IPS-20b (cell line): ENCODE data around the gene GFOD1.
"Not testable (repeated sequence)": the region's sequence is repeated elsewhere in the genome, so short reads cannot be mapped to it uniquely, and the experiment has no call there.

Source experiments
- H3K27ac ChIP-seq: one replicate; pipeline ENCODE4 v1.5.1; 2013; ENCODE audit warnings: low read length
- H3K27me3 ChIP-seq: 2 replicates; pipeline ENCODE4 v1.6.1; 2013; ENCODE audit warnings: mild to moderate bottlenecking, low read length, inconsistent platforms; ENCODE audit not compliant: insufficient read depth
- H3K36me3 ChIP-seq: 2 replicates; pipeline ENCODE4 v1.6.1; 2013; ENCODE audit warnings: low read depth, mild to moderate bottlenecking, inconsistent platforms, low read length, moderate library complexity; ENCODE audit not compliant: insufficient read depth
- H3K4me1 ChIP-seq: 2 replicates; pipeline ENCODE4 v1.6.1; 2013; ENCODE audit warnings: mild to moderate bottlenecking, control low read depth, inconsistent platforms, low read length, moderate library complexity; ENCODE audit not compliant: insufficient read depth
- H3K4me3 ChIP-seq: 2 replicates; pipeline ENCODE4 v1.5.1; 2013; ENCODE audit warnings: mild to moderate bottlenecking, low read length, inconsistent platforms
- H3K9ac ChIP-seq: 2 replicates; pipeline ENCODE4 v1.6.1; 2013; ENCODE audit warnings: low read depth, mild to moderate bottlenecking, inconsistent platforms, low read length, moderate library complexity
- H3K9me3 ChIP-seq: 2 replicates; pipeline ENCODE4 v1.6.1; 2013; ENCODE audit warnings: mild to moderate bottlenecking, low read depth, low read length, inconsistent platforms; ENCODE audit not compliant: insufficient read depth

GFOD1 gene

GRCh38 chr6:13468839-13469238 lies 18.6 kb downstream of the GFOD1 start:
- H3K9me3 ChIP-seq: no peaks in the 10 kb centered on the region
- H3K9ac ChIP-seq: no peak overlapping the region
- peaks cover 23% of the 10 kb centered on the region; the same call in 1 of the 2 replicates for H3K4me1 ChIP-seq
- no peak overlapping the region for H3K4me3 ChIP-seq
- no peaks in the 10 kb centered on the region for H3K36me3 ChIP-seq
- no peak overlapping the region for H3K27ac ChIP-seq
- H3K27me3 ChIP-seq: no peaks in the 10 kb centered on the region

- Histone ChIP-seq H3K4me1 (peaks cover 35% of the 10 kb centered on the region), H3K27ac (no peak overlapping the region), H3K27me3 (no peaks in the 10 kb centered on the region), H3K9ac (no peak overlapping the region), H3K9me3 (no peaks in the 10 kb centered on the region), H3K36me3 (no peaks in the 10 kb centered on the region), H3K4me3 (no peak overlapping the region)
Observed at GRCh38 chr6:13467216-13467600, 20.2 kb downstream of the GFOD1 start.

GRCh38 chr6:13466304-13467215 lies 20.8 kb downstream of the GFOD1 start:
- Histone ChIP-seq H3K4me3 (no peak overlapping the region), H3K9me3 (no peaks in the 10 kb centered on the region), H3K36me3 (no peaks in the 10 kb centered on the region), H3K27ac (no peak overlapping the region), H3K27me3 (no peaks in the 10 kb centered on the region), H3K4me1 (peaks cover 42% of the 10 kb centered on the region), H3K9ac (no peak overlapping the region)

GRCh38 chr6:13465734-13466133 lies 21.7 kb downstream of the GFOD1 start:
- H3K4me1 ChIP-seq: peaks cover 43% of the 10 kb centered on the region

GRCh38 chr6:13463941-13464340 lies 23.5 kb downstream of the GFOD1 start:
- no peak overlapping the region for H3K9ac ChIP-seq
- H3K36me3 ChIP-seq: no peaks in the 10 kb centered on the region
- H3K9me3 ChIP-seq: no peaks in the 10 kb centered on the region
- H3K27ac ChIP-seq: no peak overlapping the region
- H3K4me3 ChIP-seq: no peak overlapping the region
- H3K4me1 ChIP-seq: peaks cover 34% of the 10 kb centered on the region
- H3K27me3 ChIP-seq: no peaks in the 10 kb centered on the region

More at GRCh38 chr6:13465734-13466133, 21.7 kb downstream of the GFOD1 start:
- Histone ChIP-seq H3K27me3 (no peaks in the 10 kb centered on the region), H3K27ac (no peak overlapping the region), H3K36me3 (no peaks in the 10 kb centered on the region), H3K4me3 (no peak overlapping the region), H3K9ac (no peak overlapping the region), H3K9me3 (no peaks in the 10 kb centered on the region)

GRCh38 chr6:13463328-13463717 lies 24.1 kb downstream of the GFOD1 start:
- Histone ChIP-seq H3K4me3 (0 out of 2 replicates have a peak overlapping the region, but pooled peaks have one; percentile 6), H3K9ac (no peak overlapping the region), H3K27ac (no peak overlapping the region)

GRCh38 chr6:13462458-13463327 lies 24.7 kb downstream of the GFOD1 start:
- Histone ChIP-seq H3K27me3 (no peaks in the 10 kb centered on the region), H3K4me3 (peak overlapping the region; percentile 6; the same call in 1 of the 2 replicates), H3K4me1 (peaks cover 34% of the 10 kb centered on the region), H3K27ac (no peak overlapping the region), H3K9ac (no peak overlapping the region; the same call in 1 of the 2 replicates), H3K9me3 (no peaks in the 10 kb centered on the region), H3K36me3 (no peaks in the 10 kb centered on the region)

More at GRCh38 chr6:13463328-13463717, 24.1 kb downstream of the GFOD1 start:
- H3K36me3 ChIP-seq: no peaks in the 10 kb centered on the region
- H3K27me3 ChIP-seq: no peaks in the 10 kb centered on the region
- H3K4me1 ChIP-seq: peaks cover 34% of the 10 kb centered on the region
- no peaks in the 10 kb centered on the region for H3K9me3 ChIP-seq

GRCh38 chr6:13461805-13462204 lies 25.6 kb downstream of the GFOD1 start:
- peaks cover 34% of the 10 kb centered on the region for H3K4me1 ChIP-seq
- H3K27ac ChIP-seq: no peak overlapping the region
- H3K4me3 ChIP-seq: 0 out of 2 replicates have a peak overlapping the region, but pooled peaks have one; percentile 6
- no peak overlapping the region for H3K9ac ChIP-seq
- H3K27me3 ChIP-seq: no peaks in the 10 kb centered on the region
- H3K9me3 ChIP-seq: no peaks in the 10 kb centered on the region
- no peaks in the 10 kb centered on the region for H3K36me3 ChIP-seq

- H3K27me3 ChIP-seq: no peaks in the 10 kb centered on the region
- H3K9me3 ChIP-seq: no peaks in the 10 kb centered on the region
- H3K36me3 ChIP-seq: no peaks in the 10 kb centered on the region
- no peak overlapping the region for H3K27ac ChIP-seq
- peaks cover 34% of the 10 kb centered on the region for H3K4me1 ChIP-seq
- no peak overlapping the region for H3K9ac ChIP-seq
- no peak overlapping the region for H3K4me3 ChIP-seq
Observed at GRCh38 chr6:13461307-13461706, 26.1 kb downstream of the GFOD1 start.

- H3K4me3 ChIP-seq, H3K9me3 ChIP-seq, H3K36me3 ChIP-seq, H3K27ac ChIP-seq, H3K27me3 ChIP-seq, H3K9ac ChIP-seq: not testable (repeated sequence)
- peaks cover 26% of the 10 kb centered on the region for H3K4me1 ChIP-seq
Observed at GRCh38 chr6:13460289-13460688, 27.1 kb downstream of the GFOD1 start.

GRCh38 chr6:13457577-13457976 lies 29.8 kb downstream of the GFOD1 start:
- no peaks in the 10 kb centered on the region for H3K36me3 ChIP-seq
- peaks cover 11% of the 10 kb centered on the region for H3K4me1 ChIP-seq
- no peak overlapping the region for H3K9ac ChIP-seq
- H3K27ac ChIP-seq: no peak overlapping the region
- no peaks in the 10 kb centered on the region for H3K9me3 ChIP-seq
- H3K4me3 ChIP-seq: no peak overlapping the region
- H3K27me3 ChIP-seq: no peaks in the 10 kb centered on the region
